Common myeloid progenitor, CD34-positive (primary cell): ENCODE results near the gene KCNT1.

Experiments
- CTCF ChIA-PET: fragments of 350-600 bp; sonication (Branson Sonifier 250); formaldehyde crosslinking; loops from one replicate; lab custom pipeline; 2021; ENCODE audit warnings: antibody characterized with exemption; lab: Charles Lee
- POLR2A ChIA-PET: fragments of 350-600 bp; sonication (Branson Sonifier 250); formaldehyde crosslinking; loops from one replicate; lab custom pipeline; 2021; ENCODE audit warnings: antibody characterized with exemption; lab: Charles Lee
- DNase-seq, 3 donors: peaks; one replicate each; pipeline versions ENCODE4 v3.0.0 to v3.0.0-alpha.2; 2013
- H3K27ac ChIP-seq, 2 experiments: 1 replicate in 1 of 2; 2 replicates in 1 of 2; pipeline ENCODE4 v1.7.0; 2013; ENCODE audit warnings: inconsistent platforms in 2 of 2, low read length in 2 of 2, mild to moderate bottlenecking in 2 of 2, low read depth in 1 of 2, moderate library complexity in 1 of 2; ENCODE audit not compliant: severe bottlenecking in 2 of 2, insufficient read depth in 1 of 2, poor library complexity in 1 of 2
- H3K27me3 ChIP-seq, 5 experiments: replicated peaks in 2 of 5; 1 replicate in 3 of 5; 2 replicates in 2 of 5; pipeline versions ENCODE4 v1.6.1 to v1.7.0; 2013; ENCODE audit warnings: low read length in 4 of 5, mild to moderate bottlenecking in 2 of 5, moderate library complexity in 2 of 5, inconsistent platforms in 1 of 5; ENCODE audit not compliant: insufficient read depth in 5 of 5, control insufficient read depth in 4 of 5
- H3K36me3 ChIP-seq, 4 experiments: 1 replicate in 2 of 4; 2 replicates in 2 of 4; pipeline versions ENCODE4 v1.6.1 to v1.7.0; 2013; ENCODE audit warnings: low read length in 3 of 4, control low read depth in 1 of 4, mild to moderate bottlenecking in 1 of 4; ENCODE audit not compliant: control insufficient read depth in 4 of 4, insufficient read depth in 4 of 4
- H3K4me1 ChIP-seq, 4 experiments: 1 replicate in 3 of 4; 2 replicates in 1 of 4; pipeline versions ENCODE4 v1.6.1 to v1.7.1; 2013; ENCODE audit warnings: low read length in 3 of 4, mild to moderate bottlenecking in 3 of 4, control low read depth in 1 of 4, inconsistent platforms in 1 of 4, moderate library complexity in 1 of 4; ENCODE audit not compliant: control insufficient read depth in 4 of 4, insufficient read depth in 4 of 4; ENCODE audit errors: control extremely low read depth in 1 of 4
- H3K4me3 ChIP-seq, 7 experiments: 1 replicate in 4 of 7; 2 replicates in 3 of 7; pipeline versions ENCODE4 v1.5.1 to v1.7.0; 2013; ENCODE audit warnings: mild to moderate bottlenecking in 7 of 7, low read length in 6 of 7, moderate library complexity in 6 of 7, inconsistent platforms in 2 of 7, low read depth in 2 of 7, control low read depth in 1 of 7; ENCODE audit not compliant: insufficient read depth in 4 of 7, control insufficient read depth in 1 of 7; ENCODE audit errors: extremely low read depth in 1 of 7
- H3K9me3 ChIP-seq, 5 experiments: 1 replicate in 4 of 5; 2 replicates in 1 of 5; pipeline versions ENCODE4 v1.6.1 to v1.7.1; 2013; ENCODE audit warnings: low read length in 4 of 5, mild to moderate bottlenecking in 2 of 5, inconsistent platforms in 1 of 5, low read depth in 1 of 5, moderate library complexity in 1 of 5; ENCODE audit not compliant: control insufficient read depth in 4 of 5, insufficient read depth in 2 of 5; ENCODE audit errors: control extremely low read depth in 1 of 5
- WGBS: methylation state at CpG from one replicate; pipeline ENCODE4 v1.1.5; 2013; ENCODE audit not compliant: insufficient coverage; 5-methylcytosine and 5-hydroxymethylcytosine counted together

Gene KCNT1

GRCh38 chr9:135681161-135681560, 20.8 kb upstream of the KCNT1 start:
- no peaks in the 10 kb centered on the region for H3K4me1 ChIP-seq
- ChIA-PET POLR2A (no interaction called here), CTCF (no interaction called here)
- H3K4me3 ChIP-seq, result no peak overlapping the region
- no peak for DNase-seq
- H3K9me3 ChIP-seq, result peaks cover 0 to 2% (median 0%) of the 10 kb centered on the region in 5 experiments
- H3K27me3 ChIP-seq, result peaks cover 0 to 22% (median 0%) of the 10 kb centered on the region in 5 experiments
- 93% methylated on average over 5 of the region's 5 CpGs for WGBS
- H3K27ac ChIP-seq, result no peak overlapping the region
- no peaks in the 10 kb centered on the region for H3K36me3 ChIP-seq

GRCh38 chr9:135683401-135684034, 18.5 kb upstream of the KCNT1 start:
- WGBS, result 86% methylated on average over 14 of the region's 15 CpGs
- H3K9me3 ChIP-seq, result peaks cover 0 to 2% (median 0%) of the 10 kb centered on the region in 5 experiments
- ChIA-PET CTCF (no interaction called here), POLR2A (no interaction called here)
- H3K27ac ChIP-seq, result no peak overlapping the region
- H3K4me3 ChIP-seq, result no peak overlapping the region
- peaks cover 0 to 22% (median 0%) of the 10 kb centered on the region in 5 experiments for H3K27me3 ChIP-seq
- no peak for DNase-seq
- no peaks in the 10 kb centered on the region for H3K4me1 ChIP-seq
- no peaks in the 10 kb centered on the region for H3K36me3 ChIP-seq

GRCh38 chr9:135684691-135685090, 17.3 kb upstream of the KCNT1 start:
- CTCF ChIA-PET, result no interaction called here
- H3K36me3 ChIP-seq, result no peaks in the 10 kb centered on the region
- H3K27me3 ChIP-seq, result peaks cover 0 to 22% (median 2%) of the 10 kb centered on the region in 5 experiments
- H3K9me3 ChIP-seq, result peaks cover 0 to 2% (median 0%) of the 10 kb centered on the region in 5 experiments
- no peak overlapping the region for H3K27ac ChIP-seq
- H3K4me3 ChIP-seq, result no peak overlapping the region
- no peak for DNase-seq
- WGBS, result 80% methylated on average over 9 of the region's 17 CpGs
- POLR2A ChIA-PET, result no interaction called here
- no peaks in the 10 kb centered on the region for H3K4me1 ChIP-seq

GRCh38 chr9:135687216-135687615, 14.8 kb upstream of the KCNT1 start:
- CTCF ChIA-PET, result no interaction called here

GRCh38 chr9:135689011-135689410, 13.0 kb upstream of the KCNT1 start:
- no peak for DNase-seq
- 93% methylated on average over 7 of the region's 10 CpGs for WGBS
- H3K36me3 ChIP-seq, result no peaks in the 10 kb centered on the region
- POLR2A ChIA-PET, result no interaction called here
- H3K27me3 ChIP-seq, result peaks cover 0 to 19% (median 2%) of the 10 kb centered on the region in 5 experiments
- CTCF ChIA-PET, result no interaction called here
- peaks cover 0 to 2% (median 0%) of the 10 kb centered on the region in 4 experiments for H3K4me1 ChIP-seq
- H3K27ac ChIP-seq, result no peak overlapping the region
- H3K9me3 ChIP-seq, result no peaks in the 10 kb centered on the region
- no peak overlapping the region for H3K4me3 ChIP-seq

More at GRCh38 chr9:135687216-135687615, 14.8 kb upstream of the KCNT1 start:
- no peak for DNase-seq
- POLR2A ChIA-PET, result no interaction called here
- Histone ChIP-seq H3K27me3 (peaks cover 0 to 7% (median 2%) of the 10 kb centered on the region in 5 experiments), H3K36me3 (no peaks in the 10 kb centered on the region), H3K4me1 (no peaks in the 10 kb centered on the region), H3K9me3 (no peaks in the 10 kb centered on the region), H3K4me3 (no peak overlapping the region), H3K27ac (no peak overlapping the region)
- WGBS, result 95% methylated on average over 15 of the region's 15 CpGs

GRCh38 chr9:135690836-135691570, 11.0 kb upstream of the KCNT1 start:
- Histone ChIP-seq H3K4me1 (peaks cover 0 to 2% (median 0%) of the 10 kb centered on the region in 4 experiments), H3K9me3 (no peaks in the 10 kb centered on the region), H3K36me3 (no peaks in the 10 kb centered on the region), H3K27me3 (peaks cover 0 to 30% (median 5%) of the 10 kb centered on the region in 5 experiments), H3K4me3 (no peak overlapping the region), H3K27ac (no peak overlapping the region)
- no peak for DNase-seq
- POLR2A ChIA-PET, result no interaction called here
- 93% methylated on average over 17 of the region's 19 CpGs for WGBS
- CTCF ChIA-PET, result no interaction called here

- Histone ChIP-seq H3K27me3 (peaks cover 0 to 41% (median 5%) of the 10 kb centered on the region in 5 experiments), H3K27ac (no peak overlapping the region), H3K36me3 (no peaks in the 10 kb centered on the region), H3K9me3 (no peaks in the 10 kb centered on the region), H3K4me3 (no peak overlapping the region), H3K4me1 (peaks cover 0 to 2% (median 0%) of the 10 kb centered on the region in 4 experiments)
- DNase-seq, result no peak
- WGBS, result 97% methylated on average over 7 of the region's 11 CpGs
- ChIA-PET POLR2A (no interaction called here), CTCF (no interaction called here)
Observed at GRCh38 chr9:135692410-135692809, 9.6 kb upstream of the KCNT1 start.
